Measurements from ENCODE around the gene TEX55.
"Not testable (repeated sequence)": the region's sequence is repeated elsewhere in the genome, so short reads cannot be mapped to it uniquely, and the experiment has no call there.

TEX55 gene

GRCh38 chr3:119161240-119161639, 15.3 kb downstream of the TEX55 start:
- FAIRE-seq: no peak

- not testable (repeated sequence) for FAIRE-seq
Measured at GRCh38 chr3:119164745-119165144, 18.8 kb downstream of the TEX55 start.

- FAIRE-seq: no peak
Measured at GRCh38 chr3:119170821-119171220, 24.9 kb downstream of the TEX55 start.

- no peak for FAIRE-seq
Measured at GRCh38 chr3:119173325-119173724, 27.4 kb downstream of the TEX55 start, which contains the start of gene UPK1B. Gene UPK1B, plus strand, starts transcription at chr3:119173598. Its CDS starts 13,144 bp downstream, at chr3:119186742.

GRCh38 chr3:119175872-119176756, 30.1 kb downstream of the TEX55 start:
- FAIRE-seq: peak; percentile 33

- no peak for FAIRE-seq
Measured at GRCh38 chr3:119176778-119177177, 30.8 kb downstream of the TEX55 start.

- FAIRE-seq: no peak
Measured at GRCh38 chr3:119177321-119177720, 31.4 kb downstream of the TEX55 start.

- no peak for FAIRE-seq
Measured at GRCh38 chr3:119181765-119182164, 35.8 kb downstream of the TEX55 start.

- FAIRE-seq: no peak
Measured at GRCh38 chr3:119184111-119184510, 38.1 kb downstream of the TEX55 start.

- FAIRE-seq: no peak
Measured at GRCh38 chr3:119184796-119185570, 39.0 kb downstream of the TEX55 start.

GRCh38 chr3:119187266-119187665, 41.3 kb downstream of the TEX55 start:
- FAIRE-seq: no peak

GRCh38 chr3:119191800-119192199, 45.8 kb downstream of the TEX55 start:
- no peak for FAIRE-seq

GRCh38 chr3:119194237-119195150, 48.5 kb downstream of the TEX55 start:
- no peak for FAIRE-seq

- no peak for FAIRE-seq
Measured at GRCh38 chr3:119195151-119195476, 49.1 kb downstream of the TEX55 start.

GRCh38 chr3:119195911-119196310, 49.9 kb downstream of the TEX55 start:
- no peak for FAIRE-seq
